ENCODE data around the gene TTLL6.

The TTLL6 gene

GRCh38 chr17:48734333-48735061, 82.5 kb downstream of the TTLL6 start:
- no peak overlapping the region for H3K4me3 ChIP-seq (ENCODE audit: low read depth, low read length)
- ChIA-PET CTCF (interaction anchor here (8.7 to 19.2 kb wide), 2 partner anchors 9 to 56 kb away, joined by 72 to 353 read pairs; partner anchors contain the start of genes PRAC1 and PRAC2), POLR2A (no interaction called here)
- TF ChIP-seq CTCF (IDR thresholded peaks at IDR 0.05; ENCODE audit: insufficient read depth, low read length, missing control alignments), result no peak
- no peak for DNase-seq (ENCODE audit: low read depth, low spot score)

GRCh38 chr17:48733632-48734328, 83.2 kb downstream of the TTLL6 start:
- H3K4me3 ChIP-seq (ENCODE audit: low read depth, low read length), result no peak overlapping the region
- POLR2A ChIA-PET, result no interaction called here
- CTCF ChIA-PET, result interaction anchor here (1.4 to 19.2 kb wide), 3 partner anchors 9 to 57 kb away, joined by 6 to 353 read pairs (median 72); partner anchors contain the start of genes PRAC1 and PRAC2
- DNase-seq (ENCODE audit: low read depth, low spot score), result no peak
- no peak for TF ChIP-seq CTCF (IDR thresholded peaks at IDR 0.05; ENCODE audit: insufficient read depth, low read length, missing control alignments)

- no peak for DNase-seq (ENCODE audit: low read depth, low spot score)
- POLR2A ChIA-PET, result no interaction called here
- no peak overlapping the region for H3K4me3 ChIP-seq (ENCODE audit: low read depth, low read length)
- TF ChIP-seq CTCF (IDR thresholded peaks at IDR 0.05; ENCODE audit: insufficient read depth, low read length, missing control alignments), result no peak
- CTCF ChIA-PET, result interaction anchor here (1.1 to 19.2 kb wide), 6 partner anchors 8 to 151 kb away, joined by 3 to 353 read pairs (median 6); partner anchors contain the start of genes PRAC1 and PRAC2
These were observed 84.1 kb downstream of the TTLL6 start for GRCh38 chr17:48732688-48733629.

GRCh38 chr17:48731355-48731754, 85.7 kb downstream of the TTLL6 start:
- H3K4me3 ChIP-seq (ENCODE audit: low read depth, low read length), result no peak overlapping the region
- POLR2A ChIA-PET, result interaction anchor here (0.6 kb wide), 1 partner anchor 103 kb away, joined by 3 read pairs; no protein-coding TSS in a partner anchor
- TF ChIP-seq CTCF (IDR thresholded peaks at IDR 0.05; ENCODE audit: insufficient read depth, low read length, missing control alignments), result no peak
- CTCF ChIA-PET, result interaction anchor here (1.2 to 19.2 kb wide), 6 partner anchors 6 to 148 kb away, joined by 3 to 353 read pairs (median 6); partner anchors contain the start of genes PRAC1 and PRAC2
- no peak for DNase-seq (ENCODE audit: low read depth, low spot score)

GRCh38 chr17:48730240-48730550, 86.8 kb downstream of the TTLL6 start:
- ChIA-PET POLR2A (no interaction called here), CTCF (interaction anchor here (2.1 to 19.2 kb wide), 4 partner anchors 60 to 149 kb away, joined by 6 to 353 read pairs (median 10); no protein-coding TSS in a partner anchor)
- H3K4me3 ChIP-seq (ENCODE audit: low read depth, low read length), result no peak overlapping the region
- no peak for TF ChIP-seq CTCF (IDR thresholded peaks at IDR 0.05; ENCODE audit: insufficient read depth, low read length, missing control alignments)
- DNase-seq (ENCODE audit: low read depth, low spot score), result no peak
